Activated T-cell treated with anti-CD3 and anti-CD28 coated beads for 1 hour (primary cell): ENCODE results near the gene NECAB2.
A peak's percentile ranks its signal among the peaks of the same experiment; 100 is the strongest.

Experiments
- DNase-seq: peaks from one replicate; pipeline ENCODE4 v3.0.0-alpha.2; 2020; ENCODE audit warnings: low read depth

Gene NECAB2

GRCh38 chr16:83952940-83953795 is 14.9 kb upstream of the NECAB2 start, which contains the start of gene OSGIN1:
Gene OSGIN1 (plus strand): TSS chr16:83953240. CDS start chr16:83957672, 4,432 bp downstream.
- DNase-seq: peak; percentile 43

GRCh38 chr16:83953796-83954576 is 14.1 kb upstream of the NECAB2 start:
- DNase-seq: no peak

- no peak for DNase-seq
Observed at GRCh38 chr16:83954577-83955016, 13.4 kb upstream of the NECAB2 start.

- DNase-seq: no peak
Observed at GRCh38 chr16:83955218-83956130, 12.6 kb upstream of the NECAB2 start.

- peak; percentile 57 for DNase-seq
Observed at GRCh38 chr16:83956336-83957289, 11.4 kb upstream of the NECAB2 start.

GRCh38 chr16:83957296-83957855 is 10.7 kb upstream of the NECAB2 start:
- DNase-seq: no peak

- DNase-seq: no peak
Observed at GRCh38 chr16:83958137-83958845, 9.8 kb upstream of the NECAB2 start.

- DNase-seq: no peak
Observed at GRCh38 chr16:83958846-83959565, 9.0 kb upstream of the NECAB2 start.

GRCh38 chr16:83959656-83960434 is 8.2 kb upstream of the NECAB2 start:
- no peak for DNase-seq

GRCh38 chr16:83960521-83961249 is 7.4 kb upstream of the NECAB2 start:
- no peak for DNase-seq

GRCh38 chr16:83961591-83961990 is 6.5 kb upstream of the NECAB2 start:
- DNase-seq: no peak

- no peak for DNase-seq
Observed at GRCh38 chr16:83963277-83964119, 4.5 kb upstream of the NECAB2 start.

- DNase-seq: no peak
Observed at GRCh38 chr16:83964684-83965443, 3.2 kb upstream of the NECAB2 start.

- no peak for DNase-seq
Observed at GRCh38 chr16:83965444-83966152, 2.4 kb upstream of the NECAB2 start.

GRCh38 chr16:83966153-83966696 is 1.8 kb upstream of the NECAB2 start:
- DNase-seq: no peak
